Osteocyte (in vitro differentiated cells): Measurements from ENCODE around the gene PDZD2. TPM values are rescaled to one million over a fixed set of nuclear protein-coding genes. Genes with fewer than 3 reads are reported as not detected.

ENCODE experiments used
- DNase-seq: peaks from one replicate; pipeline ENCODE4 v3.0.0; 2021; ENCODE audit warnings: mixed read lengths; ENCODE audit not compliant: unreplicated experiment; ENCODE audit errors: extremely low spot score
- H3K27ac Mint-ChIP-seq: one replicate; pipeline ENCODE4 v1.8.0; 2021; ENCODE audit warnings: mild to moderate bottlenecking, mixed read lengths; ENCODE audit not compliant: unreplicated experiment
- H3K27me3 Mint-ChIP-seq: one replicate; pipeline ENCODE4 v1.8.0; 2021; ENCODE audit warnings: mixed read lengths; ENCODE audit not compliant: unreplicated experiment
- H3K36me3 Mint-ChIP-seq: one replicate; pipeline ENCODE4 v1.8.0; 2021; ENCODE audit warnings: mixed read lengths; ENCODE audit not compliant: unreplicated experiment
- H3K4me1 Mint-ChIP-seq: one replicate; pipeline ENCODE4 v1.8.0; 2021; ENCODE audit warnings: mixed read lengths; ENCODE audit not compliant: unreplicated experiment
- H3K4me3 Mint-ChIP-seq: one replicate; pipeline ENCODE4 v1.8.0; 2021; ENCODE audit warnings: mild to moderate bottlenecking, moderate library complexity, mixed read lengths; ENCODE audit not compliant: unreplicated experiment
- H3K9me3 Mint-ChIP-seq: one replicate; pipeline ENCODE4 v1.8.0; 2021; ENCODE audit warnings: mixed read lengths; ENCODE audit not compliant: unreplicated experiment
- total RNA-seq: library from RNA; stranded (reverse); gene quantifications from 2 replicates; pipeline ENCODE4 v1.2.1, GENCODE V29; 2021
- TF ChIP-seq, protein P1 (sequence below): fragments of 200-600 bp; sonication (generic); IDR thresholded peaks from 2 replicates; pipeline ENCODE4 v1.5.0; 2021; ENCODE audit warnings: antibody characterized with exemption, mild to moderate bottlenecking, moderate library complexity

Gene PDZD2
- total RNA-seq, 1 donor from 2014 or later: 2.3 TPM

DNA sequence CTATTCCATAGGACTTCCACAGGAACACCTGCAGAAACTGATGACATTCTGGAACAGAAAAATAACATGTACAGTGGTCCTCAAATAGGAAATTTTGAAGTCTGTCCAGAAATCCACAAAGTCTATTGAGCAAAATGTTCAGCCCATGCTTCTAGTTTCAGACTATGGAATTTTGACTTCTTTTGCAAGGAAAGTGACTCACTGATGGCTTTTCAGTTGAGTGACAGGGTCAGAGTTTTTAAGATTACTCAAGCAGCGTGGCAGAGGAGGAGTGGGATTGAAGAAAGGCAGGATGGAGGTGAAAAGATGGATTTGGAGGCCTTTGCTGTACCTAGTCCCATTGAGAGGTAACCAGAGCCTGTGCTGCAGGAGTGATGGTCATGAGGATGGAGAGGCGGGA is 383.7 kb downstream of the PDZD2 start:
- Mint-ChIP-seq H3K9me3 (no peaks in the 10 kb centered on the region), H3K4me3 (no peak overlapping the region), H3K36me3 (no peaks in the 10 kb centered on the region), H3K27me3 (no peaks in the 10 kb centered on the region), H3K27ac (no peak overlapping the region), H3K4me1 (peaks cover 45% of the 10 kb centered on the region)
- TF ChIP-seq, protein P1, sequence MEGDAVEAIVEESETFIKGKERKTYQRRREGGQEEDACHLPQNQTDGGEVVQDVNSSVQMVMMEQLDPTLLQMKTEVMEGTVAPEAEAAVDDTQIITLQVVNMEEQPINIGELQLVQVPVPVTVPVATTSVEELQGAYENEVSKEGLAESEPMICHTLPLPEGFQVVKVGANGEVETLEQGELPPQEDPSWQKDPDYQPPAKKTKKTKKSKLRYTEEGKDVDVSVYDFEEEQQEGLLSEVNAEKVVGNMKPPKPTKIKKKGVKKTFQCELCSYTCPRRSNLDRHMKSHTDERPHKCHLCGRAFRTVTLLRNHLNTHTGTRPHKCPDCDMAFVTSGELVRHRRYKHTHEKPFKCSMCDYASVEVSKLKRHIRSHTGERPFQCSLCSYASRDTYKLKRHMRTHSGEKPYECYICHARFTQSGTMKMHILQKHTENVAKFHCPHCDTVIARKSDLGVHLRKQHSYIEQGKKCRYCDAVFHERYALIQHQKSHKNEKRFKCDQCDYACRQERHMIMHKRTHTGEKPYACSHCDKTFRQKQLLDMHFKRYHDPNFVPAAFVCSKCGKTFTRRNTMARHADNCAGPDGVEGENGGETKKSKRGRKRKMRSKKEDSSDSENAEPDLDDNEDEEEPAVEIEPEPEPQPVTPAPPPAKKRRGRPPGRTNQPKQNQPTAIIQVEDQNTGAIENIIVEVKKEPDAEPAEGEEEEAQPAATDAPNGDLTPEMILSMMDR: no peak
- DNase-seq: no peak

DNA sequence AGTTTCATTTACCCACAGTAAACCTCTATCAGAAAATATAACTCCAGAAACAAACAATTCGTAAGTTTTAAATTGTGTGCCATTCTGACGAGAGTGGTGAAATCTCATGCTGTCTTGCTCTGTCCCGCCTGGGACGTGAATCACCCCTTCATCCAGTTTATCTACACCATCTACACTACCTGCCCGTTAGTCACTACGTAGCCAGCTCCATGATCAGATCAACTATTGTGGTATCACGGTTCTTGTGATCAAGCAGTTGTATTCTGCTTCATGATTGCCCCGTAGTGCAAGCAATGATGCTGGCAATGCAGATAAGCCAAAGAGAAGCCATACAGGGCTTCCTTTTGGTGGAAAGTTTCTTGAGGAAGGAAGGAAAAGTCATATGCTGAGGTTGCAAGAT is 384.9 kb downstream of the PDZD2 start:
- H3K9me3 Mint-ChIP-seq: no peaks in the 10 kb centered on the region
- H3K4me1 Mint-ChIP-seq: peaks cover 46% of the 10 kb centered on the region

DNA sequence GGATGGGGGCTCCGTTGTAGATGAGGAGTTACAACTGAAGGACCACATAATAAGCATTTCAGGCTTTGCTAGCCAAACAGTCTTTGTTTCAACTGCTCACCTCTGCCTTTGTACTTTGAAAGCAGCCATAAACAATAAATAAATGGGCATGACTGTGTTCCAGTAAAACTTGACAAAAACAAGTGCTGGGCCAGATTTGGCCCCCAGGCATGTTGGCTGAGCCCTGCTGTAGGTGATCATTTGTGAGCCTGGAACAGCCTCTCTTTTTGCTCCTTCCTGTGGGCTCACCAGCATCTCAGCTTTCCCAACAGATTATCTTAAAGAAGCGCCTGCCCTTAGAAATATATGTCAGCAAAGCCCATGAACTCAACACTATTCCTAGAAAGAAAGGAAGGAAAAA is 385.8 kb downstream of the PDZD2 start:
- Mint-ChIP-seq H3K27ac (no peak overlapping the region), H3K9me3 (no peaks in the 10 kb centered on the region), H3K4me3 (peak overlapping the region; percentile 14), H3K4me1 (peaks cover 53% of the 10 kb centered on the region), H3K27me3 (no peaks in the 10 kb centered on the region), H3K36me3 (no peaks in the 10 kb centered on the region)
- no peak for DNase-seq
- TF ChIP-seq, protein P1: no peak

More for the DNA sequence above, 384.9 kb downstream of the PDZD2 start:
- no peak for DNase-seq
- Mint-ChIP-seq H3K27ac (no peak overlapping the region), H3K4me3 (no peak overlapping the region), H3K27me3 (no peaks in the 10 kb centered on the region), H3K36me3 (no peaks in the 10 kb centered on the region)
- TF ChIP-seq, protein P1: no peak

DNA sequence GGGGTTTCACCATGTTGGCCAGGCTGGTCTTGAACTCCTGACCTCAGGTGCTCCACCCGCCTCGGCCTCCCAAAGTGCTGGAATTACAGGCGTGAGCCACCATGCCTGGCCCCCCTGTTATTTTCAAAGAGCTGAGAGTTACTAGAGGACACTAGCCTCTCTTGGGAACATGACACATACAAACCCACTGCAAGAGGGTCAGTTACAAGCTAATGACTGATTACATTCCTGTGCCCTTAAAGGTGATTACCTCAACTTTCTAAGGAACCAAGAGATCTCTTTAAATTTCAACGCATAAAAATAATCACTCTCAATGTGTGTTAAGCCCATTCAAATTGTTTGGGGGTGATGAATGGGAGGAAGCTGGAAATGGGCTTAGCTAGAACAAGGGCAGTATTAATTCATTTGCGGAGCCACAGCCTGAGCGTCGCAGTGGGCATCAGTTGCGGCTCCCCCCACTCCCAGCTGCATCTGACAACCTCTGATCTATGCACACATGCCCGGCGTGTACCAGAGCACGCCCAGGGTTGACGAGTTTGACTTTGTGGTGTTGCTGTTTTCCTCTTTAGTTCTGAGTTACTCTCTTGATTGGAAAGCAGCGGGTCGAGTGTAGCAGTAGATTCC is 388.3 kb downstream of the PDZD2 start:
- DNase-seq: no peak
- peaks cover 54% of the 10 kb centered on the region for H3K4me1 Mint-ChIP-seq
- H3K27me3 Mint-ChIP-seq: no peaks in the 10 kb centered on the region
- no peaks in the 10 kb centered on the region for H3K36me3 Mint-ChIP-seq
- H3K9me3 Mint-ChIP-seq: no peaks in the 10 kb centered on the region
- TF ChIP-seq, protein P1: no peak
- H3K27ac Mint-ChIP-seq: peak overlapping the region; percentile 91
- peak overlapping the region; percentile 59 for H3K4me3 Mint-ChIP-seq

DNA sequence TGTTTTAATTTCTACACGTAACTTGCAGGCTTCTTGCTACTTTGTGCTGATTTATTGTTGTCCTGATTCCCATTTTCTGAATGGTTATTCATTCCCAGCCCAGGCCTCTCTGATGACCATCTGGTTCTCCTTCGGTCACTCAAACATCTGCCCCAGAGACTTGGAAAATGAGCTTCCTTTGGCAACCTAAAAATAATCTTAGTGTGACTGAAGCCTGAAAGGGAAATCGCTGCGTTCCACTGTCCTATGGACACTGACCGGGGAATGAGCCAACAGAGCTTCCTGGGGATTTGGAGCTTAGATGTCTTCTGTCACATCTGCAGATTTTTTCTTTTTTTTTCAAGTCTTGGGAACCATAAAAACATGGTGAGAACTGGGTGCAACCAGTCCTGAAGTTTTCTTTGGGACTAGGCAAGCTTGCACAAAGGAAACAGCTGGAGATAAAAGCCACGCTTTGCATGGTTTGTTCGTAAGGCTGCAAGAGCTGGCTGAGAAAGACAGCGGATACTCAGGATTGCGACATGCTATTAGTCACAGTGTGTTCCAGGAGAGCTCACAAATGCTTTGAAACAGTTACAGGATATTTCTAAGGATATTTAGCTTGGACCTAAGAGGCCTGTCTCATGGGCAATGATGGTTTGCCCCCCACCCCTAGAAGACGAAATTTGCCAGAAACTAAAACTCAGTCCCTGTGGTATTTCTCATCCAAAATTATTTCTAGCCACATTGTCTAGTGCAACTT is 389.0 kb downstream of the PDZD2 start:
- Mint-ChIP-seq H3K9me3 (no peaks in the 10 kb centered on the region), H3K4me1 (peaks cover 53% of the 10 kb centered on the region), H3K27me3 (no peaks in the 10 kb centered on the region), H3K27ac (peak overlapping the region; percentile 91), H3K36me3 (no peaks in the 10 kb centered on the region), H3K4me3 (peak overlapping the region; percentile 59)
- DNase-seq: no peak
- TF ChIP-seq, protein P1: no peak
